Measurements from ENCODE around the gene OR10G8. TPM values are rescaled to one million over a fixed set of nuclear protein-coding genes. Genes with fewer than 3 reads are reported as not detected.
A peak's percentile ranks its signal among the peaks of the same experiment; 100 is the strongest.

Gene OR10G8
- total RNA-seq, 1 donor from 2014 or later, result not detected

DNA sequence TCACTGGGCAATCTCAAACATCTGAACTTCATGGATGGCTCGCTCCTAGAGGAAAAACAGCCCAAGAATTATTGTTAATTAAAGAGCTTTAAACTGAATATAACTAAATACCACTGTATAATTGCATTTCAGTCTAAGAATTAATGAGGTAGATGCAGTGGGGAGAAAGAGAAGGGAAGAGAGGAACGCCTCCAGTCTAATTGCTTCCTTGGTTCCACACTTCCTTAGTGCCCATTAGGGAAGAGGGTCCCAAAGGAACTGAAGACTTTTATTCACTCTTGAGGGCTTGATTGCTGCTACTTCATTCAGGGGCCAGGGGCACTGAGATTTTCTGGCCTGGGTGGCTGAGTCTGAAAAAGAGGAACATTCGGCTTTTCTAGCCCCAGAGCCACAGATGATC is 26.4 kb downstream of the OR10G8 start:
- Mint-ChIP-seq H3K27ac (no peak overlapping the region), H3K4me1 (no peaks in the 10 kb centered on the region), H3K36me3 (no peaks in the 10 kb centered on the region), H3K27me3 (ENCODE audit: insufficient read depth, low read depth) (no peaks in the 10 kb centered on the region), H3K9me3 (no peaks in the 10 kb centered on the region), H3K4me3 (no peak overlapping the region)
- Histone ChIP-seq H3K4me3 (no peak overlapping the region), H2AFZ (replicated peaks) (peak overlapping the region; percentile 51), H3K4me1 (no peaks in the 10 kb centered on the region), H3K9me3 (ENCODE audit: low read depth) (no peaks in the 10 kb centered on the region), H3K27me3 (no peaks in the 10 kb centered on the region), H3K4me2 (no peak overlapping the region), H3K79me2 (ENCODE audit: low read depth) (no peaks in the 10 kb centered on the region), H4K20me1 (ENCODE audit: low read depth) (no peaks in the 10 kb centered on the region), H3K36me3 (no peaks in the 10 kb centered on the region), H3K27ac (no peak overlapping the region), H3K9ac (no peak overlapping the region), H3F3A (ENCODE audit: low read depth) (no peaks in the 10 kb centered on the region)
- no peak for TF ChIP-seq EZH2phosphoT487 (IDR thresholded peaks at IDR 0.05)
- TF ChIP-seq, protein P1, sequence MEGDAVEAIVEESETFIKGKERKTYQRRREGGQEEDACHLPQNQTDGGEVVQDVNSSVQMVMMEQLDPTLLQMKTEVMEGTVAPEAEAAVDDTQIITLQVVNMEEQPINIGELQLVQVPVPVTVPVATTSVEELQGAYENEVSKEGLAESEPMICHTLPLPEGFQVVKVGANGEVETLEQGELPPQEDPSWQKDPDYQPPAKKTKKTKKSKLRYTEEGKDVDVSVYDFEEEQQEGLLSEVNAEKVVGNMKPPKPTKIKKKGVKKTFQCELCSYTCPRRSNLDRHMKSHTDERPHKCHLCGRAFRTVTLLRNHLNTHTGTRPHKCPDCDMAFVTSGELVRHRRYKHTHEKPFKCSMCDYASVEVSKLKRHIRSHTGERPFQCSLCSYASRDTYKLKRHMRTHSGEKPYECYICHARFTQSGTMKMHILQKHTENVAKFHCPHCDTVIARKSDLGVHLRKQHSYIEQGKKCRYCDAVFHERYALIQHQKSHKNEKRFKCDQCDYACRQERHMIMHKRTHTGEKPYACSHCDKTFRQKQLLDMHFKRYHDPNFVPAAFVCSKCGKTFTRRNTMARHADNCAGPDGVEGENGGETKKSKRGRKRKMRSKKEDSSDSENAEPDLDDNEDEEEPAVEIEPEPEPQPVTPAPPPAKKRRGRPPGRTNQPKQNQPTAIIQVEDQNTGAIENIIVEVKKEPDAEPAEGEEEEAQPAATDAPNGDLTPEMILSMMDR (IDR thresholded peaks at IDR 0.05), result no peak
- TF ChIP-seq EZH2 (IDR thresholded peaks at IDR 0.05), result no peak
- DNase-seq (ENCODE audit: low spot score), result no peak

DNA sequence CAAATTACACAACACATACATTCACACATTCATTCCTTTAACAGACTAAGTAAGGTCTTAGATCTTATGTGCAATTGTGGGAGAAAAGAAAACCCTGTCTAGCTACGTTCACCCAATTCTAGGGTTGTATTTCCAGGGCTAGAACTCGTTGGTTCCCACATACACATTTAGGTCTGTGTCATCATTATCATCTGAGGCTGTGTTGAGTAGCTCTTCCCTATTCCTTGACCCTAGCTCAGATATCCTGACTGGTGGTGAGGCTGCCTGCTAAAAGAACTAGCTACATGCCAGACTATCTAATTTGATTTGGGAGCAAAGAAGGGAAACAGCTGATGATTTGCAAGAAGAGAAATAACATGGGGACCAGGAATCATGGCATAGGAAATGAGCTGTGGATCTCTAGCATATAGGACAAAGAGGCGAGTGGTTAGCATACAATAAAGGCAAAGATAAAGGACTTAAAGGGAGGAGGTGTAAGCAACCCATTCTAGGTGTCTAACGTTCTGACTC is 42.1 kb downstream of the OR10G8 start:
- no peak for DNase-seq (ENCODE audit: low spot score)
- Mint-ChIP-seq H3K36me3 (no peaks in the 10 kb centered on the region), H3K4me3 (no peak overlapping the region), H3K9me3 (no peaks in the 10 kb centered on the region), H3K4me1 (no peaks in the 10 kb centered on the region), H3K27ac (no peak overlapping the region), H3K27me3 (ENCODE audit: insufficient read depth, low read depth) (peaks cover 2% of the 10 kb centered on the region)
- no peak for TF ChIP-seq EZH2 (IDR thresholded peaks at IDR 0.05)
- TF ChIP-seq, protein P1 (IDR thresholded peaks at IDR 0.05), result no peak
- TF ChIP-seq EZH2phosphoT487 (IDR thresholded peaks at IDR 0.05), result no peak
- Histone ChIP-seq H3K9ac (no peak overlapping the region), H3F3A (ENCODE audit: low read depth) (no peaks in the 10 kb centered on the region), H3K4me3 (no peak overlapping the region), H3K27me3 (no peaks in the 10 kb centered on the region), H3K79me2 (ENCODE audit: low read depth) (no peaks in the 10 kb centered on the region), H3K36me3 (no peaks in the 10 kb centered on the region), H3K4me1 (no peaks in the 10 kb centered on the region), H2AFZ (replicated peaks) (no peak overlapping the region), H3K27ac (no peak overlapping the region), H3K4me2 (no peak overlapping the region), H4K20me1 (ENCODE audit: low read depth) (no peaks in the 10 kb centered on the region), H3K9me3 (ENCODE audit: low read depth) (no peaks in the 10 kb centered on the region)

DNA sequence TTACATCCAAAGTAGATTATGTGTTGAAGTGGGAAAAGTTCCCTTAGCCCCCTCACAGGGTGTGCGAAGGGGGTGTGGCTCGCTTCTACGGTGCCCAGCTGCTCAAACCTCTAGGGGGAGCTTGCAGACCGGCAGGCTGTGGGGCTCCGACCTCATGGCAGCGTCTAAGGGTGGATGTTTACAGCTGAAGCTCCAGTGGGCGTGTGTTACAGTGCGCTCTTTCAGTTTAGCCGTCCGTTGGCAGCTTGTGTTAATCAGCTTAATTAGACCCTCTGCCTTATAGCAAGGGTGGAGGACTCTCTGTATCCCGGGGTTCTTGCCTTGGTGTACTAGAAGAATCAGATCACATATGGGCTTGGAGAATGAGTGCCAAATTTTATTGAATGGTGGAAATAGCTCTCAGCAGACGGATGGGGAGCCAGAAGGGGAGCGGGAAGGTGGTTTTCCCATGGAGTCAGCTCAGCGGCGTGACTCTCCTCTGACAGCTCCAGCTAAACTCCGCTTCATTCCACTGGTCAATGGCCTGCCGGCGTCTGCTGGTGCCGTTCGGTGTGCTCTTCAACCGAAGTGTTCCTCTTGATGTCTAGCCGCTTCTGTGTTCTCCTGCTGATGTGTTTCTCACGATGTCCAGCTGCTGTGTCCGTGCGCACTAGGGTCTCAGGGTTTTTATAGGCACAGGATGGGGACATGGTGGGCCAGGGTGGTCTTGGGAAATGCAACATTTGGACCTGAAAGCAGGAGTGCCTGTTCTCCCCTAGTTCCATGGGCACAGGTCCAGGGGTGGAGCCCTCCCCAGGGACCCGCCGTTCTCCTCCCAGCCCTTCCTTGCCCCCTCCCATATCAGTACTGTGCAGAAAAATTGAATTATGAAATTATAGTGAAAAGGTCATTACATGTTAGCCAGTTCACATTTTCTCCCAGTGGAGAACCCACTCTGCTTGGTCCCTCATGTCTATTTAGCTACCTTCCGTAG is 43.1 kb downstream of the OR10G8 start:
- TF ChIP-seq, protein P1 (IDR thresholded peaks at IDR 0.05), result peak; percentile 74
- TF ChIP-seq EZH2phosphoT487 (IDR thresholded peaks at IDR 0.05), result no peak
- H3K36me3 ChIP-seq, result no peaks in the 10 kb centered on the region
- Mint-ChIP-seq H3K4me3 (no peak overlapping the region), H3K27me3 (ENCODE audit: insufficient read depth, low read depth) (peaks cover 2% of the 10 kb centered on the region), H3K9me3 (no peaks in the 10 kb centered on the region), H3K36me3 (no peaks in the 10 kb centered on the region), H3K4me1 (no peaks in the 10 kb centered on the region), H3K27ac (no peak overlapping the region)
- DNase-seq (ENCODE audit: low spot score), result peak; percentile 86
- H3K27me3 ChIP-seq, result no peaks in the 10 kb centered on the region
- H3K9ac ChIP-seq, result no peak overlapping the region
- peak overlapping the region; percentile 65 for H3K4me2 ChIP-seq
- no peaks in the 10 kb centered on the region for H3F3A ChIP-seq (ENCODE audit: low read depth)
- peak overlapping the region; percentile 67 for H2AFZ ChIP-seq (replicated peaks)
- no peaks in the 10 kb centered on the region for H3K9me3 ChIP-seq (ENCODE audit: low read depth)
- H3K4me3 ChIP-seq, result no peak overlapping the region
- no peaks in the 10 kb centered on the region for H4K20me1 ChIP-seq (ENCODE audit: low read depth)
- no peaks in the 10 kb centered on the region for H3K4me1 ChIP-seq
- H3K79me2 ChIP-seq (ENCODE audit: low read depth), result no peaks in the 10 kb centered on the region
- H3K27ac ChIP-seq, result no peak overlapping the region
